ENCODE data around the gene ZNF583.

The ZNF583 gene

GRCh38 chr19:56404705-56405056 lies 549 bp downstream of the ZNF583 start:
- peaks cover 24% of the 10 kb centered on the region for H3K4me1 Mint-ChIP-seq
- H3K4me3 Mint-ChIP-seq: peak overlapping the region; percentile 69 to 89
- DNase-seq: no peak
- peaks cover 57 to 62% of the 10 kb centered on the region in 2 donors for H3K9me3 Mint-ChIP-seq
- no peaks in the 10 kb centered on the region for H3K27me3 Mint-ChIP-seq
- H3K27ac Mint-ChIP-seq: peak overlapping the region in 1 of 2 donors; percentile 97
- ATAC-seq: peak; percentile 4

DNA sequence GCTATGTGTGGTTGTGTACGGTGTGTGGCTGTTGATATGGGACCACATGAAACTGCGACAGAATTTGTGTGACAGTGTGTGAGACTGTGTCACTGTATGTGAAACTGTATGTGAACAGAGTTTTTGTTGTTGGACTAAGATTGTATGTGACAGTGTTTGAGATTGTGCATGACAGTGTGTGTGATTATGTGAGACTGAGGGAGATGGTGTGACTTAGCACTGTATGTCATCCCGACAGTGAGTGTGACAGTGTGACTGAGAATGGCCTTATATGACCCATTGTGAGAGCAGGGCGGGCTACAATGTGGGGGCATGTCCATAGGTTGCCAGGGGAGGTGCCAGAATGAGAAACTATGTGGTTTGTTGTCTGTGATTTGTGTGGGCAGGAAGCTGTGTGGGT lies 930 bp downstream of the ZNF583 start:
- no peaks in the 10 kb centered on the region for H3K27me3 Mint-ChIP-seq
- peak overlapping the region; percentile 69 to 89 for H3K4me3 Mint-ChIP-seq
- H3K9me3 Mint-ChIP-seq: peaks cover 58 to 64% of the 10 kb centered on the region in 2 donors
- peaks cover 24% of the 10 kb centered on the region for H3K4me1 Mint-ChIP-seq
- H3K27ac Mint-ChIP-seq: peak overlapping the region in 1 of 2 donors; percentile 4
- DNase-seq (peak in 1 of 2 donors; percentile 21), ATAC-seq (no peak)

DNA sequence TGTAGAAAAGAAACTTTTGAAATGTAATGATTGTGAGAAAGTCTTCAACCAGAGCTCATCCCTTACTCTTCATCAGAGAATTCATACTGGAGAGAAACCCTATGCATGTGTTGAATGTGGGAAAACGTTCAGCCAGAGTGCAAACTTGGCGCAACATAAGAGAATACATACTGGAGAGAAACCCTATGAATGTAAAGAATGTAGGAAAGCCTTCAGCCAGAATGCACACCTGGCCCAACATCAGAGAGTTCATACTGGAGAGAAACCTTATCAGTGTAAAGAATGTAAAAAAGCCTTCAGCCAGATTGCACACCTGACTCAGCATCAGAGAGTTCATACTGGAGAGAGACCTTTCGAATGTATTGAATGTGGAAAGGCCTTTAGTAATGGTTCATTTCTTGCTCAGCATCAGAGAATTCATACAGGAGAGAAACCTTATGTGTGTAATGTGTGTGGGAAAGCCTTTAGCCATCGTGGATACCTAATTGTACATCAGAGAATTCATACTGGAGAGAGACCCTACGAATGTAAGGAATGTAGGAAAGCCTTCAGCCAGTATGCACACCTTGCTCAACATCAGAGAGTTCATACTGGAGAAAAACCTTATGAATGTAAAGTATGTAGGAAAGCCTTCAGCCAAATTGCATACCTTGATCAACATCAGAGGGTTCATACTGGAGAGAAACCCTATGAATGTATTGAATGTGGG lies 19.3 kb downstream of the ZNF583 start:
- Mint-ChIP-seq H3K4me1 (no peaks in the 10 kb centered on the region), H3K9me3 (peaks cover 62 to 71% of the 10 kb centered on the region in 2 donors), H3K4me3 (no peak overlapping the region), H3K27me3 (no peaks in the 10 kb centered on the region), H3K27ac (no peak overlapping the region)
- DNase-seq: no peak
- no peak for ATAC-seq

DNA sequence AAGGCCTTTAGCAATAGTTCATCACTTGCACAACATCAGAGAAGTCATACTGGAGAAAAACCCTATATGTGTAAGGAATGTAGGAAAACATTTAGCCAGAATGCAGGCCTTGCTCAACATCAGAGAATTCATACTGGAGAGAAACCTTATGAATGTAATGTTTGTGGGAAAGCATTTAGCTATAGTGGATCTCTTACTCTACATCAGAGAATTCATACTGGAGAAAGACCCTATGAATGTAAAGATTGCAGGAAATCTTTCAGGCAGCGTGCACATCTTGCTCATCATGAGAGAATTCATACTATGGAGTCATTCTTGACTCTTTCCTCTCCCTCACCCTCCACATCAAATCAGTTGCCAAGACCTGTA lies 19.8 kb downstream of the ZNF583 start:
- DNase-seq (no peak), ATAC-seq (no peak)
- no peak overlapping the region for H3K27ac Mint-ChIP-seq
- no peaks in the 10 kb centered on the region for H3K4me1 Mint-ChIP-seq
- peaks cover 57 to 71% of the 10 kb centered on the region in 2 donors for H3K9me3 Mint-ChIP-seq
- H3K27me3 Mint-ChIP-seq: no peaks in the 10 kb centered on the region
- no peak overlapping the region for H3K4me3 Mint-ChIP-seq

DNA sequence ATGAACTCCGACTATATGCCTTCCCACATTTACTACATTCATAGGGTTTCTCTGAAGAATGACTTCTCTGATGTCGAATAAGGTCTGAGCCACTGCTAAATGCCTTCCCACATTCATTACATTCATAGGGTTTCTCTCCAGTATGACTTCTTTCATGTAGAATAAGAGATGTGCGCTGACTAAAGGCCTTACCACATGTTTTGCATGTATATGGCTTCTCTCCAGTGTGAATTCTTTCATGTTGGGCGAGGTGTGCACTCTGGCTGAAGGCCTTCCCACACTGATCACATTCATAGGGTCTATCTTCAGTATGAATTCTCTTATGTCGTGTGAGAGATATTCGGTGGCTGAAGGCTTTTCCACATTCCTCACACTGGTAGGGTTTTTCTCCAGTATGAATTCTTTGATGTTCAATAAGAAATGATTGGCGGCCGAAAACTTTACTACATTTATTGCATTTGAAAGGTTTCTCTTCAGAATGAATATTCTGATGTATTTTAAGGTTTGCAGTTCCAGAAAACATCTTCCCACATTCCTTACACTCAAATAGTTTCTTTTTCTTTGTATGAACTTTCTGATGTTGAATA lies 37.2 kb downstream of the ZNF583 start:
- no peak for ATAC-seq
- no peaks in the 10 kb centered on the region for H3K27me3 Mint-ChIP-seq
- no peaks in the 10 kb centered on the region for H3K4me1 Mint-ChIP-seq

GRCh38 chr19:56474308-56474707 lies 70.2 kb downstream of the ZNF583 start:
- no peak for ATAC-seq
- peaks cover 53 to 88% of the 10 kb centered on the region in 2 donors for H3K9me3 Mint-ChIP-seq
- H3K4me3 Mint-ChIP-seq: no peak overlapping the region
- peaks cover 31% of the 10 kb centered on the region for H3K27me3 Mint-ChIP-seq
- peaks cover 30% of the 10 kb centered on the region for H3K4me1 Mint-ChIP-seq
- DNase-seq: no peak
- no peak overlapping the region for H3K27ac Mint-ChIP-seq

More for the DNA sequence above, 37.2 kb downstream of the ZNF583 start:
- DNase-seq: no peak
- H3K9me3 Mint-ChIP-seq: peaks cover 55 to 77% of the 10 kb centered on the region in 2 donors
- no peak overlapping the region for H3K4me3 Mint-ChIP-seq
- H3K27ac Mint-ChIP-seq: no peak overlapping the region

- Mint-ChIP-seq H3K27ac (peak overlapping the region in 1 of 2 donors; percentile 20), H3K4me1 (peaks cover 30% of the 10 kb centered on the region), H3K27me3 (peaks cover 31% of the 10 kb centered on the region), H3K9me3 (peaks cover 61 to 77% of the 10 kb centered on the region in 2 donors), H3K4me3 (peak overlapping the region in 1 of 2 donors; percentile 98)
- DNase-seq (no peak), ATAC-seq (no peak)
Measured at GRCh38 chr19:56476093-56476492, 72.0 kb downstream of the ZNF583 start.
